HG03060 (cell line): ENCODE results near the gene GPR132.

Source experiments
- ATAC-seq: cut with Tn5 transposase; IDR thresholded peaks from one replicate; pipeline ENCODE4 v1.9.1; 2021; ENCODE audit warnings: low read depth, moderate number of reproducible peaks; ENCODE audit not compliant: unreplicated experiment

The GPR132 gene

GRCh38 chr14:105063056-105063455 is 2.2 kb downstream of the GPR132 start:
- ATAC-seq: no peak

- no peak for ATAC-seq
Measured at GRCh38 chr14:105062048-105062433, 3.2 kb downstream of the GPR132 start.

GRCh38 chr14:105061428-105062047 is 3.7 kb downstream of the GPR132 start:
- no peak for ATAC-seq

GRCh38 chr14:105060751-105061427 is 4.3 kb downstream of the GPR132 start:
- no peak for ATAC-seq

GRCh38 chr14:105059925-105060565 is 5.2 kb downstream of the GPR132 start:
- ATAC-seq: no peak

- no peak for ATAC-seq
Measured at GRCh38 chr14:105059035-105059924, 6.0 kb downstream of the GPR132 start.

- ATAC-seq: no peak
Measured at GRCh38 chr14:105058521-105059034, 6.7 kb downstream of the GPR132 start.

- ATAC-seq: no peak
Measured at GRCh38 chr14:105056303-105056831, 8.9 kb downstream of the GPR132 start.

- no peak for ATAC-seq
Measured at GRCh38 chr14:105055736-105056302, 9.4 kb downstream of the GPR132 start.

- ATAC-seq: no peak
Measured at GRCh38 chr14:105055334-105055733, 9.9 kb downstream of the GPR132 start.

GRCh38 chr14:105053996-105054395 is 11.2 kb downstream of the GPR132 start:
- ATAC-seq: no peak

- no peak for ATAC-seq
Measured at GRCh38 chr14:105053421-105053820, 11.8 kb downstream of the GPR132 start.

- no peak for ATAC-seq
Measured at GRCh38 chr14:105052110-105052458, 13.1 kb downstream of the GPR132 start.

- no peak for ATAC-seq
Measured at GRCh38 chr14:105051182-105052109, 13.8 kb downstream of the GPR132 start.

- ATAC-seq: no peak
Measured at GRCh38 chr14:105050551-105050897, 14.7 kb downstream of the GPR132 start.

GRCh38 chr14:105049753-105050550 is 15.3 kb downstream of the GPR132 start:
- no peak for ATAC-seq

GRCh38 chr14:105047283-105048016 is 17.8 kb downstream of the GPR132 start:
- no peak for ATAC-seq

- ATAC-seq: no peak
Measured at GRCh38 chr14:105046891-105047282, 18.3 kb downstream of the GPR132 start.
